Esophagus muscularis mucosa (tissue), 4 donors: ENCODE results near the gene XRCC6. TPM values are rescaled to one million over a fixed set of nuclear protein-coding genes. Genes with fewer than 3 reads are reported as not detected.
"Not testable (repeated sequence)": the region's sequence is repeated elsewhere in the genome, so short reads cannot be mapped to it uniquely, and the experiment has no call there.

Experiments
- DNase-seq: peaks from one replicate; pipeline ENCODE4 v3.0.0-alpha.2; 2017; ENCODE audit errors: extremely low spot score
- H3K27ac ChIP-seq, 4 donors: fragments of 200-600 bp; sonication (generic); replicated peaks in 1 of 4; 1 replicate in 3 of 4; 2 replicates in 1 of 4; pipeline ENCODE4 v1.5.1; 2016 to 2019; ENCODE audit warnings: mild to moderate bottlenecking in 1 of 4
- H3K27me3 ChIP-seq, 4 donors: fragments of 200-600 bp; sonication (generic); one replicate each; pipeline versions ENCODE4 v1.5.1 to v1.6.0; 2016 to 2019
- H3K36me3 ChIP-seq, 4 donors: fragments of 200-600 bp; sonication (generic); one replicate each; pipeline ENCODE4 v1.5.1; 2016 to 2019
- H3K4me1 ChIP-seq, 4 donors: fragments of 200-600 bp; sonication (generic); one replicate each; pipeline ENCODE4 v1.5.1; 2016 to 2019
- H3K4me3 ChIP-seq, 4 donors: fragments of 200-600 bp; sonication (generic); 1 replicate in 2 of 4; 2 replicates in 2 of 4; pipeline ENCODE4 v1.5.1; 2016 to 2019; ENCODE audit warnings: mild to moderate bottlenecking in 4 of 4, moderate library complexity in 1 of 4
- H3K9me3 ChIP-seq, 4 donors: fragments of 200-600 bp; sonication (generic); 1 replicate in 3 of 4; 2 replicates in 1 of 4; pipeline ENCODE4 v1.5.1; 2016 to 2019
- CTCF ChIP-seq, 3 experiments: fragments of 200-600 bp in 2 of 3; fragments of 450-650 bp in 1 of 3; sonication (generic) in 2 of 3; IDR thresholded peaks; one replicate each; pipeline ENCODE4 v1.5.1; 2017 to 2019; ENCODE audit warnings: antibody characterized with exemption in 3 of 3, mild to moderate bottlenecking in 2 of 3, moderate library complexity in 1 of 3
- EP300 ChIP-seq: sonication (generic); formaldehyde crosslinking; IDR thresholded peaks from one replicate; pipeline ENCODE4 v1.6.1; 2017; ENCODE audit warnings: antibody characterized with exemption
- POLR2A ChIP-seq: fragments of 450-650 bp; IDR thresholded peaks from one replicate; pipeline ENCODE4 v1.6.1; 2017; ENCODE audit warnings: antibody characterized with exemption, moderate library complexity, mild to moderate bottlenecking, low read depth
- POLR2AphosphoS5 ChIP-seq, 2 donors: sonication (generic); formaldehyde crosslinking; IDR thresholded peaks; one replicate each; pipeline ENCODE4 v1.6.1; 2017; ENCODE audit warnings: antibody characterized with exemption in 2 of 2
- WGBS: methylation state at CpG from one replicate; pipeline ENCODE4 v1.1.5; 2018; 5-methylcytosine and 5-hydroxymethylcytosine counted together
- intact Hi-C: fragments of 100-400 bp; cut with DNase I; formaldehyde crosslinking; loops from one replicate; pipeline ENCODE4 v1.15.1; 2023
- total RNA-seq, 4 donors: library from RNA; depleted of rRNA; stranded (reverse); fragments of >200 nt; gene quantifications; one replicate each; pipeline versions ENCODE4 v1.1.0 to v1.2.1, GENCODE V29; 2016

Gene XRCC6
- total RNA-seq, 4 donors from 2014 or later: 181 to 255 (median 233) TPM

GRCh38 chr22:41589391-41590241 lies 31.5 kb upstream of the XRCC6 start, which contains the start of gene PMM1:
Gene PMM1 (minus strand): TSS chr22:41589840. CDS start chr22:41589805, 35 bp downstream.
- peak within 1 kb of the TSS; percentile 83 to 87 (median 86) for H3K27ac ChIP-seq
- peak; percentile 100 for DNase-seq
- intact Hi-C loops: loop anchor here (5.0 kb wide), 1 partner anchor 42 kb away; no protein-coding TSS in a partner anchor
- peaks cover 0 to 12% (median 5%) of the 10 kb centered on the region in 4 donors for H3K36me3 ChIP-seq
- peak within 1 kb of the TSS; percentile 87 to 97 (median 90) for H3K4me3 ChIP-seq
- H3K4me1 ChIP-seq: peaks cover 14 to 28% (median 25%) of the 10 kb centered on the region in 4 donors
- no peaks in the 10 kb centered on the region for H3K27me3 ChIP-seq
- under 1% methylated on average over 42 of the region's 61 CpGs for WGBS
- no peaks in the 10 kb centered on the region for H3K9me3 ChIP-seq
- TF ChIP-seq CTCF (IDR thresholded peaks at IDR 0.05): peak in 1 of 3 experiments; percentile 4
- TF ChIP-seq POLR2A: peak; percentile 83
- peak; percentile 92 to 99 for TF ChIP-seq POLR2AphosphoS5 (IDR thresholded peaks at IDR 0.05)
- TF ChIP-seq EP300: no peak

- DNase-seq, intact Hi-C loops: not testable (repeated sequence)
- WGBS: 95% methylated on average over 19 of the region's 51 CpGs
Measured at GRCh38 chr22:41593336-41593960, 27.6 kb upstream of the XRCC6 start.

DNA sequence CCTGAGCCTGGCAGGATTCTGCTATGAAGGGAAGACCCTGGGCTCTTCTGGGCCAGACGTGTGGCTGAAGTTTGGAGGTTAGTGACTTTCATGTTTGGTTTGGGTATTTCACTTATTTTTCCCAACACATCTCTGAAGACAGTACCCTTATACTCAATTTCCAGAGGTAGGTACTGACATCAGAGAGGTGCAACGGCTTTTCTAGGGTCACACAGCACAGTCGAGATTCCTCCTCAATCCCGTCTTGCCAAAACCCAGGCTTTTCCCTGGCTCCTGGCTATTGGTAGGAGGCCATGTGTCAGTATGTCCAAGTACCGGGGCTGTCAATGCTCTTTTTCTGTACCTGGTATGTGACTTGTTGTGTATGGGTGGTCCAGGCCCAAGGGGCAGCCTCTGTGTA lies 25.4 kb upstream of the XRCC6 start:
- peaks cover 0 to 8% (median 5%) of the 10 kb centered on the region in 4 donors for H3K4me1 ChIP-seq
- TF ChIP-seq CTCF (IDR thresholded peaks at IDR 0.05) (no peak), EP300 (no peak)
- intact Hi-C loops: no loop called here
- no peaks in the 10 kb centered on the region for H3K27me3 ChIP-seq
- H3K36me3 ChIP-seq: peaks cover 0 to 14% (median 12%) of the 10 kb centered on the region in 4 donors
- no peak overlapping the region for H3K27ac ChIP-seq
- H3K9me3 ChIP-seq: no peaks in the 10 kb centered on the region
- 83% methylated on average over 5 of the region's 5 CpGs for WGBS
- H3K4me3 ChIP-seq: no peak overlapping the region
- no peak for DNase-seq

More at GRCh38 chr22:41593336-41593960, 27.6 kb upstream of the XRCC6 start:
- H3K4me3 ChIP-seq, H3K36me3 ChIP-seq, H3K27me3 ChIP-seq, H3K27ac ChIP-seq, H3K9me3 ChIP-seq: not testable (repeated sequence)
- H3K4me1 ChIP-seq: peaks cover 15 to 22% (median 18%) of the 10 kb centered on the region in 4 donors

DNA sequence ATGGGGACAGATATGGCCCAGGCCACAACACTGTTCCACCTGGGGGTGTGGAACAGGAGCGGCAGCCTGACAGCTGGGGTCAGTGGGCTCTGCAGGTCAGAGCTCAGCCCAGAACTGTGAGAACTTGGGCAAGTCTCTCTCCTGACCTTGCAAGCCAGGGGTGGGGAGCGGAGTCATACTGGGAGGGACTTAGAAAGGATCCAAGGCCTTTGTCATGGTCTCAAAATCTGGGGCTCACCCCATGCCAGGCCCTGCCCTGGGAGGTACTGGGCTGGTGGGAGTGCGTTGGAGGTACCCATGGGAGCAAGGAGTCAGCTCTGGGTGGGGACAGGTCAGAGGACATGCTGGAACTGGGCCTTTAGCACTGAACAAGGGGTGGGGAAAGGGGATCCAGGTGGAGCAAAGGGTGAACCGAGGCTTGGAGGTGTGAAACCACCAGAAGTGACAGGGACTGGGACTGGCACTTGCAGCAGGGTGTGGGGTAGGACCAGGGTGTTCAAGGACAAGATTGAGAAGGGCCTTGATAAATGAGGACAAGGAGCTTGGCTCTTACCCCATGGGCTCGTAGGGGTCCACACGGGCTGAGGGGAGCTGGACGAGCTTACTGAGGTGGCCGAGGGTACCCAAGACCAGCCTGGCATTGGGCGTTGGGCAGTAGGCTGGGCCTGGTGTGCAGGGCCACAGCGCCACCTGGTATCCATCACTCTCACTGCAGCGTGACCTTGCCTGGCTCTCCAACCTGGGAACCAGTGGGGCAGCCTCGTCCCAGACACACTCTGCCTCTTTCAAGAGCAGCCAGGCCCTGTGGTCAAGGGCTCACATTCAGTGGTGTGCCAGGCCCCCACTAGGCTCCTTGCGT lies 24.1 kb upstream of the XRCC6 start:
- peak; percentile 59 to 79 (median 75) for TF ChIP-seq CTCF (IDR thresholded peaks at IDR 0.05)
- no peak for TF ChIP-seq POLR2A
- TF ChIP-seq EP300: no peak
- no peak for TF ChIP-seq POLR2AphosphoS5 (IDR thresholded peaks at IDR 0.05)
- Histone ChIP-seq H3K4me1 (peaks cover 0 to 8% (median 5%) of the 10 kb centered on the region in 4 donors), H3K27me3 (no peaks in the 10 kb centered on the region), H3K4me3 (no peak overlapping the region), H3K9me3 (no peaks in the 10 kb centered on the region), H3K36me3 (peaks cover 0 to 27% (median 22%) of the 10 kb centered on the region in 4 donors), H3K27ac (peak overlapping the region in 3 of 4 donors; percentile 1 to 36 (median 2))
- 32% methylated on average over 10 of the region's 13 CpGs for WGBS
- no peak for DNase-seq
- intact Hi-C loops: no loop called here
